BLaER1 (cell line): ENCODE measurements around the gene CLDN2.
A peak's percentile ranks its signal among the peaks of the same experiment; 100 is the strongest.
"Not testable (repeated sequence)": the region's sequence is repeated elsewhere in the genome, so short reads cannot be mapped to it uniquely, and the experiment has no call there.

Source experiments
- H3K27ac ChIP-seq: shearing (Covaris generic); formaldehyde crosslinking; 2 replicates; pipeline ENCODE4 v1.8.1; 2022
- H3K27me3 ChIP-seq: shearing (Covaris generic); formaldehyde crosslinking; 2 replicates; pipeline ENCODE4 v1.8.1; 2022
- H3K36me3 ChIP-seq: shearing (Covaris generic); formaldehyde crosslinking; 2 replicates; pipeline ENCODE4 v1.8.1; 2022
- H3K4me1 ChIP-seq: shearing (Covaris generic); formaldehyde crosslinking; 2 replicates; pipeline ENCODE4 v1.8.1; 2022
- H3K4me2 ChIP-seq: shearing (Covaris generic); formaldehyde crosslinking; 2 replicates; pipeline ENCODE4 v1.8.1; 2022
- H3K4me3 ChIP-seq: shearing (Covaris generic); formaldehyde crosslinking; 2 replicates; pipeline ENCODE4 v1.8.1; 2022
- H3K9ac ChIP-seq: shearing (Covaris generic); formaldehyde crosslinking; 2 replicates; pipeline ENCODE4 v1.8.1; 2022
- H3K9me3 ChIP-seq: shearing (Covaris generic); formaldehyde crosslinking; 2 replicates; pipeline ENCODE4 v1.8.1; 2022
- H4K20me1 ChIP-seq: shearing (Covaris generic); formaldehyde crosslinking; 2 replicates; pipeline ENCODE4 v1.8.1; 2022
- Cebpa-rat ChIP-seq: shearing (Covaris generic); IDR thresholded peaks from 2 replicates; pipeline ENCODE4 v1.8.1; 2022

Gene CLDN2

GRCh38 chrX:106919932-106920452 lies at the start of gene CLDN2:
CLDN2 (plus strand) TSS chrX:106920402; CDS start chrX:106928229, 7,827 bp downstream.
- no peak within 1 kb of the TSS for H3K9ac ChIP-seq
- no peak for TF ChIP-seq Cebpa-rat
- H3K27me3 ChIP-seq: peaks cover 87% of the 10 kb centered on the region
- peaks cover 8% of the 10 kb centered on the region; the same call in 1 of the 2 replicates for H4K20me1 ChIP-seq
- no peaks in the 10 kb centered on the region for H3K9me3 ChIP-seq
- no peaks in the 10 kb centered on the region for H3K36me3 ChIP-seq
- H3K4me3 ChIP-seq: no peak within 1 kb of the TSS
- no peak within 1 kb of the TSS for H3K4me2 ChIP-seq
- H3K4me1 ChIP-seq: peaks cover 12% of the 10 kb centered on the region
- no peak within 1 kb of the TSS for H3K27ac ChIP-seq

GRCh38 chrX:106872796-106873195 lies 47.4 kb upstream of the CLDN2 start:
- not testable (repeated sequence) for H3K27ac ChIP-seq, H3K9ac ChIP-seq, H3K9me3 ChIP-seq, H3K4me2 ChIP-seq, H3K4me3 ChIP-seq, H3K4me1 ChIP-seq, H3K36me3 ChIP-seq, H4K20me1 ChIP-seq
- peaks cover 72% of the 10 kb centered on the region for H3K27me3 ChIP-seq

GRCh38 chrX:106874075-106874474 lies 46.1 kb upstream of the CLDN2 start:
- Histone ChIP-seq H3K4me3 (no peak overlapping the region), H3K27ac (no peak overlapping the region), H3K9me3 (no peaks in the 10 kb centered on the region), H3K27me3 (peaks cover 74% of the 10 kb centered on the region), H3K4me2 (no peak overlapping the region), H3K9ac (no peak overlapping the region), H3K36me3 (no peaks in the 10 kb centered on the region), H3K4me1 (no peaks in the 10 kb centered on the region), H4K20me1 (no peaks in the 10 kb centered on the region)
- peak; percentile 11; the same call in 1 of the 2 replicates for TF ChIP-seq Cebpa-rat

GRCh38 chrX:106875151-106875550 lies 45.1 kb upstream of the CLDN2 start:
- no peak overlapping the region for H3K4me3 ChIP-seq
- H3K4me2 ChIP-seq: no peak overlapping the region
- no peaks in the 10 kb centered on the region for H3K9me3 ChIP-seq
- H3K36me3 ChIP-seq: no peaks in the 10 kb centered on the region
- no peaks in the 10 kb centered on the region for H4K20me1 ChIP-seq
- no peak overlapping the region for H3K9ac ChIP-seq
- no peaks in the 10 kb centered on the region for H3K4me1 ChIP-seq
- H3K27me3 ChIP-seq: peaks cover 78% of the 10 kb centered on the region
- H3K27ac ChIP-seq: no peak overlapping the region
- TF ChIP-seq Cebpa-rat: no peak

- H3K9me3 ChIP-seq: no peaks in the 10 kb centered on the region
- TF ChIP-seq Cebpa-rat: no peak
- peaks cover 76% of the 10 kb centered on the region for H3K27me3 ChIP-seq
- H4K20me1 ChIP-seq: no peaks in the 10 kb centered on the region
- no peak overlapping the region for H3K4me3 ChIP-seq
- no peak overlapping the region for H3K4me2 ChIP-seq
- no peaks in the 10 kb centered on the region for H3K4me1 ChIP-seq
- H3K36me3 ChIP-seq: no peaks in the 10 kb centered on the region
- H3K9ac ChIP-seq: no peak overlapping the region
- no peak overlapping the region for H3K27ac ChIP-seq
Observed at GRCh38 chrX:106889468-106889867, 30.7 kb upstream of the CLDN2 start.

GRCh38 chrX:106891762-106892460 lies 28.3 kb upstream of the CLDN2 start:
- Histone ChIP-seq H3K4me1 (no peaks in the 10 kb centered on the region), H3K27ac (no peak overlapping the region), H3K27me3 (peaks cover 90% of the 10 kb centered on the region), H4K20me1 (no peaks in the 10 kb centered on the region), H3K4me2 (no peak overlapping the region), H3K36me3 (no peaks in the 10 kb centered on the region), H3K9ac (no peak overlapping the region), H3K9me3 (no peaks in the 10 kb centered on the region), H3K4me3 (no peak overlapping the region)
- no peak for TF ChIP-seq Cebpa-rat

GRCh38 chrX:106894392-106894909 lies 25.8 kb upstream of the CLDN2 start:
- no peaks in the 10 kb centered on the region for H3K4me1 ChIP-seq
- H3K27ac ChIP-seq: no peak overlapping the region
- H3K4me3 ChIP-seq: no peak overlapping the region
- H3K4me2 ChIP-seq: no peak overlapping the region
- no peaks in the 10 kb centered on the region for H3K36me3 ChIP-seq
- H3K9me3 ChIP-seq: no peaks in the 10 kb centered on the region
- H3K9ac ChIP-seq: no peak overlapping the region
- no peaks in the 10 kb centered on the region for H4K20me1 ChIP-seq
- H3K27me3 ChIP-seq: peaks cover 90% of the 10 kb centered on the region
- TF ChIP-seq Cebpa-rat: no peak

- Histone ChIP-seq H3K36me3 (no peaks in the 10 kb centered on the region), H3K27me3 (peaks cover 90% of the 10 kb centered on the region), H3K4me1 (no peaks in the 10 kb centered on the region), H3K9ac (no peak overlapping the region), H3K27ac (no peak overlapping the region), H4K20me1 (no peaks in the 10 kb centered on the region), H3K9me3 (no peaks in the 10 kb centered on the region), H3K4me2 (no peak overlapping the region), H3K4me3 (no peak overlapping the region)
- no peak for TF ChIP-seq Cebpa-rat
Observed at GRCh38 chrX:106894978-106895452, 25.2 kb upstream of the CLDN2 start.

GRCh38 chrX:106897259-106897658 lies 22.9 kb upstream of the CLDN2 start:
- TF ChIP-seq Cebpa-rat: no peak
- H3K27ac ChIP-seq: no peak overlapping the region
- H3K27me3 ChIP-seq: peaks cover 90% of the 10 kb centered on the region

GRCh38 chrX:106898462-106898861 lies 21.7 kb upstream of the CLDN2 start:
- no peak overlapping the region for H3K27ac ChIP-seq
- peaks cover 90% of the 10 kb centered on the region for H3K27me3 ChIP-seq
- no peak for TF ChIP-seq Cebpa-rat
- no peak overlapping the region for H3K9ac ChIP-seq
- H3K4me1 ChIP-seq: peaks cover 1% of the 10 kb centered on the region
- H3K36me3 ChIP-seq: no peaks in the 10 kb centered on the region
- no peaks in the 10 kb centered on the region for H3K9me3 ChIP-seq
- H3K4me3 ChIP-seq: no peak overlapping the region
- H3K4me2 ChIP-seq: no peak overlapping the region
- H4K20me1 ChIP-seq: peaks cover 13% of the 10 kb centered on the region; the same call in 1 of the 2 replicates

More at GRCh38 chrX:106897259-106897658, 22.9 kb upstream of the CLDN2 start:
- Histone ChIP-seq H3K36me3 (no peaks in the 10 kb centered on the region), H3K4me2 (no peak overlapping the region), H3K9me3 (no peaks in the 10 kb centered on the region), H4K20me1 (peaks cover 3% of the 10 kb centered on the region; the same call in 1 of the 2 replicates), H3K4me3 (no peak overlapping the region), H3K4me1 (no peaks in the 10 kb centered on the region), H3K9ac (no peak overlapping the region)
